Stimulated activated naive B cell treated with anti-CD40 and anti-IgM and Interleukin-4, amounts not matched to agents 10 μg/mL and 1 μg/mL and 100 μg/mL, for 72 hours (primary cell): ENCODE data around the gene CHSY1.

Experiments
- ATAC-seq, 2 donors: fragments of 150-1000 bp; cut with Tn5 transposase; replicated peaks; 2 replicates each; pipeline ENCODE4 v1.10.0; 2021; ENCODE audit warnings: moderate library complexity in 1 of 2
- DNase-seq: peaks from one replicate; pipeline ENCODE4 v3.0.0; 2021
- H3K27ac Mint-ChIP-seq: one replicate; pipeline ENCODE4 v1.8.0; 2022; ENCODE audit warnings: mild to moderate bottlenecking, mixed read lengths
- H3K27me3 Mint-ChIP-seq, 2 donors: one replicate each; pipeline ENCODE4 v1.8.0; 2022; ENCODE audit warnings: mixed read lengths in 2 of 2
- H3K36me3 Mint-ChIP-seq, 2 donors: one replicate each; pipeline ENCODE4 v1.8.0; 2022; ENCODE audit warnings: mixed read lengths in 2 of 2, mild to moderate bottlenecking in 1 of 2
- H3K4me1 Mint-ChIP-seq, 2 donors: one replicate each; pipeline ENCODE4 v1.8.0; 2022; ENCODE audit warnings: mixed read lengths in 2 of 2, mild to moderate bottlenecking in 1 of 2
- H3K4me3 Mint-ChIP-seq, 2 donors: one replicate each; pipeline ENCODE4 v1.8.0; 2022; ENCODE audit warnings: mild to moderate bottlenecking in 2 of 2, mixed read lengths in 2 of 2, moderate library complexity in 1 of 2
- H3K9me3 Mint-ChIP-seq, 2 donors: one replicate each; pipeline ENCODE4 v1.8.0; 2022; ENCODE audit warnings: mixed read lengths in 2 of 2, mild to moderate bottlenecking in 1 of 2

The CHSY1 gene

DNA sequence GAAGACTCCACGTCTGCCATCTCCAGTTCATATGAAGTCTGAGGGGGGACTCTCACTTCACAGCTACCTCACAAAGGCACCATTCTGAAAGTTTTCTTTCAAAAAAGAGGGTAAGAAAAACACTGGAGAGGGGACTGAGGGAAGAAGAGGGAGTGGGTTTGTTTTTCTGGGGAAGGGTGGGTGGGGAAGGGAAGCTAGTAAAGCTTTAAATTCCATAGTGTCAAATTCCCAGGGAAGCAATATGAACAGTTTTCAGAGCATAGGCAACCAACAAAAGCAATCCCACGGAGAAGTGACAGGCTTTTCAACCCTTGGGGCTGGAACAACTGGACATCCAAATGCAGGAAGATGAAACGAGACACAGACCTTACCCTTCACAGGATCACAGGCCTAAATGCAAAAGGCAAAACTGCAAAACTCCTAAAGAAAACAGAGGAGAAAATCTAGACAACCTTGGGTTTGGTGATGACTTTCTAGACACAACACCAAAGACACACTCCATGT is 61.7 kb downstream of the CHSY1 start:
- Mint-ChIP-seq H3K27ac (peak overlapping the region; percentile 9), H3K9me3 (no peaks in the 10 kb centered on the region), H3K27me3 (no peaks in the 10 kb centered on the region), H3K4me1 (peaks cover 55 to 78% of the 10 kb centered on the region in 2 donors), H3K4me3 (no peak overlapping the region), H3K36me3 (peaks cover 19 to 39% of the 10 kb centered on the region in 2 donors)
- no peak for DNase-seq
- ATAC-seq: no peak

DNA sequence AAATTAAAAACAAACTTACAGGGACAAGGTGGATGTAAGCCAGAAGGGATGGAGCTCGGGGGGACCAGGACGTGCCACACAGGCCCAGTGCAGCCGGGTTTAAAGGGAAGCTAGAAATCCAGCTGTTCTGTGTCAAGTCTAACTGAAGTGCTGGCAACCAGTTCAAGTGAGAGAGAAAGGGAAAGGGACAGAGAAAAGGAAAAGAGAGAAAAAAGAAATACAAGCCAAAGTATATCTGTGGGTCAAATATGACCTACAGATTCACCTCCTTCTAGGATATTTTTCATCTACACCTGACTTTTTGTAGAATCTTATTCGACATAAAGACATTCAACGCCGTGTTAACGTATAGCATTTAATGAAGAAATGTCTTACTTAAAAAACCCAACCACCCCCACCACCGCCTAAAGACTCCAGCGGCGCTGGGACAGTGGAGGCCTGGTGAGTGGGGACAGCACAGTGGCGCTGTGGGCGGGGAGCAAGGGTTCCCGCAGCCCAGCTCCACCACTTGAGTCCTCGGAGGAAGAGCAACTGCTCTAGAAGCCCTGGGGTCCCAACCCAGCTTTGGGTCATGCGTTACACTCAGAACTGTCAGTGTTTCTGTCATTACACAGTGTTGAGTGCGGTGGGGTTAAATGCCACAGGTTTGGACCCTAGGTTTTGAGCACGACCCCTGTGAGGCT is 62.3 kb downstream of the CHSY1 start:
- Mint-ChIP-seq H3K9me3 (no peaks in the 10 kb centered on the region), H3K4me1 (peaks cover 56 to 78% of the 10 kb centered on the region in 2 donors), H3K27ac (peak overlapping the region; percentile 9), H3K27me3 (no peaks in the 10 kb centered on the region), H3K4me3 (peak overlapping the region in 1 of 2 donors; percentile 63), H3K36me3 (peaks cover 24 to 41% of the 10 kb centered on the region in 2 donors)
- ATAC-seq (no peak), DNase-seq (no peak)

DNA sequence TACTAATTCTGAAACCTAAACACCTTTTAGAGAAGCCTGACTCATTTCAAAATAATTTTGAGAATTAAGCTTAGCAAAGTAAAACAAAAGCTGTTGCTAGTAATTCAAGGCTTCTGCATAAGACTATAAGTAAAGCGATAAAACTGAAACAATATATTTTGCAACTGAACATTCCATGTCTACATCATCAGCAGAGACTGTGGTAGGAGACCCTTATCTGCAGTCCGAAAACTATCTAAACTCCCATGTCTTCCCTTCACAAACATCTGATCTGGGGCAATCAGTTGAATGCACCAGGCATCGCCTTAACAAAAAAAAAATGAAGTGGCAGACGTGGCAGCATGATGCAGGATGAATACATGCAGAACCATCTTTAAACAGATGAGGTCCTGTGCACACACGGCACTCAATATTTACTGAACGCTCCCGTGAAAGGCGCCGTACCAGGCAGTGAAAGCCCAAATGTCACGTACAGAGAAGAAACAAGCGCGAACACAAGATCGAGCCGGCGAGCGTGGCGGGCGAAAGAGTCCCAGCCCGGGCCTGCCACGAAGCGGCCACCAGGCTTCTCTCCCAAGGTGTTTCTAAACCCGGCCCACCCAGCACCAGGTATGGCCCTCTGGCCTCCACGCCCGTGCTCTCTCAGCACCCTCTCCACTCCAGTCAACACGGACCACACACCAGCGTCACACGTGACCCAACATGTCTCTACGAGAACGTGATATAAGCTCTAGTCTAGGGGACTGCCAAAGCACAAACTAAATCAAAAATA is 63.0 kb downstream of the CHSY1 start:
- no peaks in the 10 kb centered on the region for H3K9me3 Mint-ChIP-seq
- H3K4me3 Mint-ChIP-seq: peak overlapping the region; percentile 62 to 63
- peaks cover 24 to 38% of the 10 kb centered on the region in 2 donors for H3K36me3 Mint-ChIP-seq
- H3K4me1 Mint-ChIP-seq: peaks cover 52 to 72% of the 10 kb centered on the region in 2 donors
- H3K27me3 Mint-ChIP-seq: no peaks in the 10 kb centered on the region
- peak; percentile 88 to 89 for ATAC-seq
- no peak for DNase-seq
- H3K27ac Mint-ChIP-seq: peak overlapping the region; percentile 84

DNA sequence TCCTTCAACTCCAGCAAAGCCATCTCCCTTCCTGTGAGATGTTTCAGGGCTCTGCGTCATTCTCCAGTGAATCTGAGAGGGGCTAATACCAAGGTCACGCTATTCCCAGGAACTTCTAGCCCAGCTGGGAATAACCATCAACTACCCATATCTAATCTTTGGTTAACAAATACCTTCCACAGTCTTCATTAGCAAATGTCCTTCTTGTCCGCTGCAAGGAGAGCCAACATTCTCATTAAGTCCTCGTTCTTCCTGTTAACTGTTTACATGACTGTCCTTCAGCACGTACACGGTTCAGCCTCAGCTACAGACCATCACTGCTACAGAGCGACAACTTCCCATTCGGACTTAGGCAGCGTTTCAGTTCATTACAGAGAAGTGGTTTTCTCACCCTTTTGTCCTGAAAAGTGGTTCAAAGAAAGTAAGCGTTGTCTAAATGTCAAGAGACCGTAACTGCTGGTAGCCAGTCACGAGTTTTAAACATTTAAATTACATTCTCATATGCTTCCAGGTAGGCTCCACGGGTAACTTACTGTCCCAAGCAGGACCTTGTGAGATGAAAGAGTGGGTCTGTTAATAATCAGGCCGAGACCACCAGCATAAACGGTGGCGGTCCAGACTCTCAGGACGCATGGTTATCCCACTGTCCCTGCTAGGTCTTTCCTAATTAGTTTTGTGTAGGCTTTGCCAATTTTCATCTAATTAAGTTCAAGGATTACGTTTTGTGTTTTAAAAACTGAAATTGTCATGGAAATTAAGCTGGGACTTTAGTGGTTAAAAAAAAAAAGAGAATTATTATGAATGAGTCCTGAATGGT is 63.8 kb downstream of the CHSY1 start:
- Mint-ChIP-seq H3K27ac (peak overlapping the region; percentile 76), H3K9me3 (no peaks in the 10 kb centered on the region), H3K27me3 (no peaks in the 10 kb centered on the region), H3K4me3 (peak overlapping the region; percentile 17 to 63), H3K4me1 (peaks cover 51 to 72% of the 10 kb centered on the region in 2 donors), H3K36me3 (peaks cover 25 to 39% of the 10 kb centered on the region in 2 donors)
- ATAC-seq: peak; percentile 35 to 43
- DNase-seq: no peak

DNA sequence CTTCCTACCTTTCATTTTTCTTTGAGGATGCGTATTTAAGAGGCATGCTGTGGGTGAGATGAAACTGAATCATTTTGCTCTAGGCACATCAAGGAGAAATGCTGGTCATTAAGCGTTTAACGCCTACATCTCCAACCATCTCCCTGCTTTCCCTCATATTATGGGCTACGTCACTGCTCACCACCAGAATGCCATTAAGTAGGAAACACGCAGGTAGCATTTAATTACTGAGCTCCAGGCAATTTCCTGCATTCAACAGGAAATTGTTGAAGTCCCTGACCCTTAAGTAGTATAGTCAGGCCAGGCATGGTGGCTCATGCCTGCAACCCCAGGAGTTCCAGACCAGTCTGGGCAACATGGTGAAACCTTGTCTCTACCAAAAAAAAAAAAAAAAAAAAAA is 66.1 kb downstream of the CHSY1 start:
- Mint-ChIP-seq H3K9me3 (no peaks in the 10 kb centered on the region), H3K27ac (no peak overlapping the region), H3K36me3 (peaks cover 38 to 54% of the 10 kb centered on the region in 2 donors), H3K27me3 (no peaks in the 10 kb centered on the region), H3K4me1 (peaks cover 46 to 72% of the 10 kb centered on the region in 2 donors), H3K4me3 (no peak overlapping the region)
- DNase-seq: no peak
- no peak for ATAC-seq

DNA sequence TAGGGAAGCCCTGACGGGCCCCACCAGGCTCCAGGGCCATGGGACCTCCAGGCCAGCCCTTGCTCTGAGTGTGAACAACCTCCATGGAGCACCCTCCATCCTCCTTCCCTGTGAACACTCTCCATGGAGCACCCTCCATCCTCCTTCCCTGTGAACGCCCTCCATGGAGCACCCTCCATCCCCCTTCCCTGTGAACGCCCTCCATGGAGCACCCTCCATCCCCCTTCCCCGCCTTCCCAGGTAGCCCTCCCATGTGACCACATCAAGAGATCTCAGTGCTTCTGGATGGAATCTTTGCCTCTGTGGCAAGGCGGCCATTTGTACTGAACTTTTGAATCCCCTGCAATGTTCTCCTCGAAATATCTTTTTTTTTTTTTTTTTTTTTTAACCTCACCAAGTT is 66.5 kb downstream of the CHSY1 start:
- H3K9me3 Mint-ChIP-seq: no peaks in the 10 kb centered on the region
- H3K27ac Mint-ChIP-seq: peak overlapping the region; percentile 3
- no peak for ATAC-seq
- H3K4me3 Mint-ChIP-seq: no peak overlapping the region
- H3K4me1 Mint-ChIP-seq: peaks cover 42 to 67% of the 10 kb centered on the region in 2 donors
- no peaks in the 10 kb centered on the region for H3K27me3 Mint-ChIP-seq
- peaks cover 36 to 54% of the 10 kb centered on the region in 2 donors for H3K36me3 Mint-ChIP-seq
- DNase-seq: no peak

DNA sequence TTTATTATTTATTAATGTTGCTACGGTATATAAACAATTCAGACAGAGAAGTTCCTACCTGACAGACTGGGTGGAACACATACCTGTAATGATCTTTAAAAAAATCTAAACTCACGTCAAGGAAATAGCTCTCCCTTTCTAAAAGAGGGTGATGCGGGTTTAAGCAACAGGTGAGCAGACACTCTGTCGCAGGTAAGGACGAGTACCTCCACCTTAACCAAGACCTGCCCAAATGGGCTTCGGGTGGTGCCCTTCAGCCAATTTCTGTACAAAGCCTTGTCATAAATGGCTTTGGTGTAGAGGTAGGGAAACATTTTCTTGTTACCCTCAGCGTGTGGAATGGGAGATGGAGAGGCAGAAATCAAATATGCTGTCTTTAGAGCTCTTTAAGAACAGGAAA is 67.0 kb downstream of the CHSY1 start:
- DNase-seq: no peak
- Mint-ChIP-seq H3K27ac (no peak overlapping the region), H3K4me1 (peaks cover 38 to 62% of the 10 kb centered on the region in 2 donors), H3K36me3 (peaks cover 39 to 52% of the 10 kb centered on the region in 2 donors), H3K27me3 (no peaks in the 10 kb centered on the region), H3K9me3 (no peaks in the 10 kb centered on the region), H3K4me3 (no peak overlapping the region)
- ATAC-seq: no peak

DNA sequence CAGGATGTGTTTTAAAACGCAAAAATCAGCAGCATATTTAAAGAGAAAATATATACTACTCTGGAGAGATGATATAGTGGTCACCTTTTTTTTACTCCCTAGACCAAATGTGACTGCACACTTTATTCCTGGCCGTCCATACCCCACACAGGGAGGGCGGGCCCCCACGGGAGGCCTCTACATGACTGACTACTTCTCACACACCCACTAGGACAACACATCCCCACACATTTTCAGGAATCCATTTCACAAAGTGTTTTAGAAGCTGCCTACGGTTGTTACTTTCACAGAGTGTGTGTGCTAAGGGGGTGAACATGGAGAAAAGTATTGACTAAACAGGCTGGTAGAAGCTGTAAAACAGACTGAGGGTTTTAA is 67.9 kb downstream of the CHSY1 start:
- Mint-ChIP-seq H3K27ac (peak overlapping the region; percentile 37), H3K9me3 (no peaks in the 10 kb centered on the region), H3K4me1 (peaks cover 33 to 55% of the 10 kb centered on the region in 2 donors), H3K27me3 (no peaks in the 10 kb centered on the region), H3K4me3 (no peak overlapping the region), H3K36me3 (peaks cover 38 to 49% of the 10 kb centered on the region in 2 donors)
- DNase-seq (no peak), ATAC-seq (no peak)

DNA sequence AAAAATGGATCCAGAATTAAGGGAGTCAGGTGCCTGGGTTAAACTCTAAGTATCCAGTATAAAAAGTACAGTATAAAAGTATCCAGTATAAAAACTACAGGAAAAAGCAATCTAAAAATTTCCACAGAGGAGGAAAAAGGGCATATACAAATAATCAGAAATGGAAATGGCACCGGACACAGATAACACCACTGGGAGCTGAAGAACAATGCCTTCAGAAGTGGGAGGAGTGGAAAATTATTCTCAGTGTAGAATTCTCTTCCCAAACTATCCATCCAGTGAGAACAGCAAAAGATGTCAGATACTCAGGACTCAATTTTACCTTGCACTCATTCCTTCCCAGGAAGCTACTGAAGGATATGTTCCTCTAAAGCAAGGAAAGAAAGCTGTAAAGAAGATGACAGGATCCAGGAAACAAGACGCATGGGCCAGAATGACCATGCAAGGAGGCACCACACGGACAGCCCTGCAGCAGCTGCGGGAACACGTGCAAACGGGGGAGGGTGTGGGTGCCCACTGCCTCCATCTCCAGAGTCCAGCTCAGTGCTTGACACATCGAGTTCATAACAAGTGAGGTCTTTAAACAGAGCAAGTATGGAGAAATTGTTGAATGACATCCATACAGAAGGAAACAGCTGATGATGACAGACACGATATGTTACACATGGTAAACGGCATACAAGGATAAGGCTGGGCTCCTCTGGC is 68.5 kb downstream of the CHSY1 start:
- H3K4me3 Mint-ChIP-seq: no peak overlapping the region
- no peaks in the 10 kb centered on the region for H3K9me3 Mint-ChIP-seq
- peak overlapping the region; percentile 37 for H3K27ac Mint-ChIP-seq
- H3K27me3 Mint-ChIP-seq: no peaks in the 10 kb centered on the region
- peaks cover 41 to 52% of the 10 kb centered on the region in 2 donors for H3K36me3 Mint-ChIP-seq
- ATAC-seq (no peak), DNase-seq (no peak)
- peaks cover 30 to 55% of the 10 kb centered on the region in 2 donors for H3K4me1 Mint-ChIP-seq

DNA sequence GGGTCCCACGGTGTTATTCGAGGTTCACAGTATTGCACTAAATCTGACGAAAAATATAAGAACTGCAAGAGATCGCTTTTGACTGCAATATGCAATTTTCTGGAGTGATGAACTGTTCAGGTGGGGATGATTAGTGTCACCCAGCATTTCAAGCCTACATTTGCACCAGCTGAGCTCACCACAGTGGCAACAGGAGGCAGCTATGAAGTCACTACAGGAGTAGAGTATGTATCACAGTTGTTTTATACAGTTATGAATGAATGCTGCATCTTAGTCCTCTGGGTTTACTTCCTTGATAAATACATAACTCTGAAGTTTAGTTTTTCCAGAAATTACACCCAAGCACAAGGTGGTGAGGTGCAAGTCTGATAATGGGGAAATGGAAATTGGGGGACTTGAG is 69.6 kb downstream of the CHSY1 start:
- ATAC-seq (no peak), DNase-seq (no peak)
- H3K4me3 Mint-ChIP-seq: no peak overlapping the region
- peaks cover 28 to 48% of the 10 kb centered on the region in 2 donors for H3K4me1 Mint-ChIP-seq
- no peaks in the 10 kb centered on the region for H3K27me3 Mint-ChIP-seq
- no peak overlapping the region for H3K27ac Mint-ChIP-seq
- H3K36me3 Mint-ChIP-seq: peaks cover 47 to 58% of the 10 kb centered on the region in 2 donors
- no peaks in the 10 kb centered on the region for H3K9me3 Mint-ChIP-seq

DNA sequence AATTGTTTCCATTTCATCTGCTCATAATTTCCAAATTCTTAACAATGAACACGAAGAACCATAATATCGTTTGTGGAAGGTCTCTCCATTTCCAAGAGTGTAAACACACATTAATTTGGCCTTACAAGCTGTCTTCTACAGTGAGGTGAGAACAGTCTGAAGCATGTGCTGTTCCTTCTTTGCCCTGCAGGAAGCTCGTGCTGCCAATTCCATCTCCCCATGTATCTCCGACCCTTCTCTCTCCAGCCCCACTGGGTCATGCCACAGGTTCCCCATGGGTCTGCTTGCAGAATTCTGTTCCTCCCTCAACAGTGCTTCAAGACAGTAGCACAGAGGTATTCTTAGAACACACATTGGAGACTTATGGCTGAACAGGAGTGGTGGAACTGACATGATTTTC is 70.5 kb downstream of the CHSY1 start:
- H3K27ac Mint-ChIP-seq: no peak overlapping the region
- ATAC-seq (no peak), DNase-seq (no peak)
- H3K4me3 Mint-ChIP-seq: no peak overlapping the region
- H3K36me3 Mint-ChIP-seq: peaks cover 50 to 63% of the 10 kb centered on the region in 2 donors
- H3K27me3 Mint-ChIP-seq: no peaks in the 10 kb centered on the region
- peaks cover 31 to 48% of the 10 kb centered on the region in 2 donors for H3K4me1 Mint-ChIP-seq
- no peaks in the 10 kb centered on the region for H3K9me3 Mint-ChIP-seq

DNA sequence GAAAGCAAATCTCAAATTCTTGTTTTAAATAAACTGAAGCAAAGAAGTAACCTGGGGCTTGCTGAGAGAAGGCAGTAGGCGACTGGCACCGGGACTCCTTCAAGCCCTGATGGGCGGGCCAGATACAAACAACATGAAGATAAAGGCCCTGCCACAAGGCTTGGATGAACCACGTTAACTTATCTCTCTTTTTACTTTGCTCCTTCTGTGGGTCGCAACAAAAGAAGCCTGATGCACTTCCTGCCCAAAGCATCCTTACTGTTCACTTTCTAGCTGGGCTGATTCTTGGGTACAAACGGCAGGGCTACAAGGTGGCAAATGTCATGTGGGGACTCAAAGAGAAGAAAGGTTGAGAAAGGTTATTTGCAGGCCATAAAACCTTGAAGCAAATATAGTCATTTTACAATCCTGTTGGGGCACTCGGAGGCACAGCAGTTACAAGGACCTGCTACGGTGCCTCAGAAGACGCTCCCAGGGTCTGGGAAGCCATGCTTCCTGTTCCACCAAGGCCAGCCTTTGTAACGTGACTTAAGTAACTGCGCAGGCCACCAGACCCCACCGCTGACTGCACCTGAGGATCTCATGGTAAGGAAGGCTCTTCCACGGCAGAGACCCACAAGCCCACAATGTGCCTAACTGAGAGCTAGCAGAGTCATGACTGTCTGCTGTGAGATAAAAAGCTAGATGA is 71.1 kb downstream of the CHSY1 start:
- peak overlapping the region; percentile 2 for H3K27ac Mint-ChIP-seq
- DNase-seq (no peak), ATAC-seq (no peak)
- H3K27me3 Mint-ChIP-seq: no peaks in the 10 kb centered on the region
- H3K4me3 Mint-ChIP-seq: no peak overlapping the region
- H3K4me1 Mint-ChIP-seq: peaks cover 31 to 48% of the 10 kb centered on the region in 2 donors
- H3K9me3 Mint-ChIP-seq: no peaks in the 10 kb centered on the region
- peaks cover 49 to 65% of the 10 kb centered on the region in 2 donors for H3K36me3 Mint-ChIP-seq
